SK-N-SH treated with all-trans-retinoic acid at 6 μM for 48 hours (cell line): Measurements from ENCODE around the gene WDR91.

Source experiments
- ATAC-seq: fragments of 200-7000 bp; cut with Tn5 transposase; 3 replicates; pipeline ENCODE4 v1.9.1; 2020; ENCODE audit warnings: mild to moderate bottlenecking, moderate library complexity
- BACH2 ChIP-seq: fragments of 250-450 bp; sonication (Bioruptor Pico); IDR thresholded peaks from 2 replicates; pipeline ENCODE4 v1.9.0; 2021; ENCODE audit warnings: mild to moderate bottlenecking, borderline replicate concordance
- CSDC2 ChIP-seq: fragments of 250-450 bp; sonication (Bioruptor Pico); IDR thresholded peaks from 2 replicates; pipeline ENCODE4 v1.5.0; 2020; ENCODE audit warnings: mild to moderate bottlenecking, moderate library complexity
- ESRRG ChIP-seq: fragments of 250-450 bp; sonication (Bioruptor Pico); IDR thresholded peaks from 2 replicates; pipeline ENCODE4 v1.6.1; 2021; ENCODE audit warnings: mild to moderate bottlenecking
- GLIS3 ChIP-seq: fragments of 250-450 bp; sonication (Bioruptor Pico); IDR thresholded peaks from 2 replicates; pipeline ENCODE4 v1.5.0; 2020; ENCODE audit warnings: mild to moderate bottlenecking, moderate library complexity
- ISL1 ChIP-seq: fragments of 250-450 bp; sonication (Bioruptor Pico); IDR thresholded peaks from 2 replicates; pipeline ENCODE4 v2.1.2; 2022; ENCODE audit warnings: mild to moderate bottlenecking, moderate library complexity
- OSR1 ChIP-seq: fragments of 250-450 bp; sonication (Bioruptor Pico); IDR thresholded peaks from 2 replicates; pipeline ENCODE4 v1.8.0; 2022; ENCODE audit warnings: moderate library complexity, mild to moderate bottlenecking, inconsistent platforms
- PPARA ChIP-seq: fragments of 250-450 bp; sonication (Bioruptor Pico); IDR thresholded peaks from 2 replicates; pipeline ENCODE4 v1.5.0; 2020; ENCODE audit warnings: mild to moderate bottlenecking, borderline replicate concordance
- RARB ChIP-seq: fragments of 250-450 bp; sonication (Bioruptor Pico); IDR thresholded peaks from 2 replicates; pipeline ENCODE4 v1.8.0; 2021; ENCODE audit warnings: mild to moderate bottlenecking, moderate library complexity
- SNAI2 ChIP-seq: fragments of 250-450 bp; sonication (Bioruptor Pico); IDR thresholded peaks from 2 replicates; pipeline ENCODE4 v1.5.0; 2020; ENCODE audit warnings: mild to moderate bottlenecking, moderate library complexity
- TCF4 ChIP-seq: fragments of 250-450 bp; sonication (Bioruptor Pico); IDR thresholded peaks from 2 replicates; pipeline ENCODE4 v1.8.0; 2021; ENCODE audit warnings: mild to moderate bottlenecking, moderate library complexity, borderline replicate concordance
- TOX ChIP-seq: fragments of 250-450 bp; sonication (Bioruptor Pico); IDR thresholded peaks from 2 replicates; pipeline ENCODE4 v1.8.0; 2021; ENCODE audit warnings: mild to moderate bottlenecking, moderate library complexity, borderline replicate concordance
- TSHZ2 ChIP-seq: fragments of 250-450 bp; sonication (Bioruptor Pico); IDR thresholded peaks from 2 replicates; pipeline ENCODE4 v1.5.0; 2020; ENCODE audit warnings: mild to moderate bottlenecking, moderate library complexity
- ZC3H10 ChIP-seq: fragments of 250-450 bp; sonication (Bioruptor Pico); IDR thresholded peaks from 2 replicates; pipeline ENCODE4 v1.5.1; 2021; ENCODE audit warnings: mild to moderate bottlenecking, moderate library complexity
- ZFP3 ChIP-seq: fragments of 250-450 bp; sonication (Bioruptor Pico); IDR thresholded peaks from 2 replicates; pipeline ENCODE4 v1.5.0; 2020; ENCODE audit warnings: mild to moderate bottlenecking, moderate library complexity
- ZFP30 ChIP-seq: fragments of 450-650 bp; formaldehyde crosslinking; IDR thresholded peaks from 2 replicates; pipeline ENCODE4 v1.5.0; 2022; ENCODE audit warnings: mild to moderate bottlenecking, moderate library complexity
- ZNF565 ChIP-seq: fragments of 450-650 bp; formaldehyde crosslinking; conservative IDR thresholded peaks from 2 replicates; pipeline ENCODE4 v1.5.0; 2020; ENCODE audit warnings: low read depth, mild to moderate bottlenecking, moderate library complexity
- ZNF70 ChIP-seq: fragments of 450-650 bp; formaldehyde crosslinking; IDR thresholded peaks from 2 replicates; pipeline ENCODE4 v1.5.0; 2020; ENCODE audit warnings: mild to moderate bottlenecking, moderate library complexity
- ZNF8 ChIP-seq: fragments of 450-650 bp; formaldehyde crosslinking; IDR thresholded peaks from 2 replicates; pipeline ENCODE4 v1.5.0; 2020; ENCODE audit warnings: mild to moderate bottlenecking, moderate library complexity
- TF ChIP-seq, protein P1 (sequence below): fragments of 250-450 bp; sonication (Bioruptor Pico); IDR thresholded peaks from 2 replicates; pipeline ENCODE4 v1.5.1; 2021; ENCODE audit warnings: mild to moderate bottlenecking, moderate library complexity
- TF ChIP-seq, protein P2 (sequence below): fragments of 250-450 bp; sonication (Bioruptor Pico); IDR thresholded peaks from 2 replicates; pipeline ENCODE4 v1.5.1; 2020; ENCODE audit warnings: low read depth, mild to moderate bottlenecking, moderate library complexity
- TF ChIP-seq, protein P3 (sequence below): fragments of 250-450 bp; sonication (Bioruptor Pico); IDR thresholded peaks from 2 replicates; pipeline ENCODE4 v1.8.0; 2020; ENCODE audit warnings: mild to moderate bottlenecking, moderate library complexity, borderline replicate concordance

Gene WDR91

GRCh38 chr7:135188298-135188984 lies 22.9 kb downstream of the WDR91 start:
- no peak for ATAC-seq

GRCh38 chr7:135186841-135187253 lies 24.5 kb downstream of the WDR91 start:
- ATAC-seq = no peak
- no peak for TF ChIP-seq ZNF8 (CRISPR knock-in tag)
- TF ChIP-seq TCF4 (CRISPR knock-in tag) = no peak
- no peak for TF ChIP-seq ZC3H10 (CRISPR knock-in tag)
- TF ChIP-seq, protein P1, sequence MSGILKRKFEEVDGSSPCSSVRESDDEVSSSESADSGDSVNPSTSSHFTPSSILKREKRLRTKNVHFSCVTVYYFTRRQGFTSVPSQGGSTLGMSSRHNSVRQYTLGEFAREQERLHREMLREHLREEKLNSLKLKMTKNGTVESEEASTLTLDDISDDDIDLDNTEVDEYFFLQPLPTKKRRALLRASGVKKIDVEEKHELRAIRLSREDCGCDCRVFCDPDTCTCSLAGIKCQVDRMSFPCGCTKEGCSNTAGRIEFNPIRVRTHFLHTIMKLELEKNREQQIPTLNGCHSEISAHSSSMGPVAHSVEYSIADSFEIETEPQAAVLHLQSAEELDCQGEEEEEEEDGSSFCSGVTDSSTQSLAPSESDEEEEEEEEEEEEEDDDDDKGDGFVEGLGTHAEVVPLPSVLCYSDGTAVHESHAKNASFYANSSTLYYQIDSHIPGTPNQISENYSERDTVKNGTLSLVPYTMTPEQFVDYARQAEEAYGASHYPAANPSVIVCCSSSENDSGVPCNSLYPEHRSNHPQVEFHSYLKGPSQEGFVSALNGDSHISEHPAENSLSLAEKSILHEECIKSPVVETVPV (CRISPR knock-in tag) = no peak
- TF ChIP-seq, protein P2, sequence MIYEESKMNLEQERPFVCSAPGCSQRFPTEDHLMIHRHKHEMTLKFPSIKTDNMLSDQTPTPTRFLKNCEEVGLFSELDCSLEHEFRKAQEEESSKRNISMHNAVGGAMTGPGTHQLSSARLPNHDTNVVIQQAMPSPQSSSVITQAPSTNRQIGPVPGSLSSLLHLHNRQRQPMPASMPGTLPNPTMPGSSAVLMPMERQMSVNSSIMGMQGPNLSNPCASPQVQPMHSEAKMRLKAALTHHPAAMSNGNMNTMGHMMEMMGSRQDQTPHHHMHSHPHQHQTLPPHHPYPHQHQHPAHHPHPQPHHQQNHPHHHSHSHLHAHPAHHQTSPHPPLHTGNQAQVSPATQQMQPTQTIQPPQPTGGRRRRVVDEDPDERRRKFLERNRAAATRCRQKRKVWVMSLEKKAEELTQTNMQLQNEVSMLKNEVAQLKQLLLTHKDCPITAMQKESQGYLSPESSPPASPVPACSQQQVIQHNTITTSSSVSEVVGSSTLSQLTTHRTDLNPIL (CRISPR knock-in tag) = no peak
- TF ChIP-seq RARB (CRISPR knock-in tag) = no peak
- no peak for TF ChIP-seq TOX
- TF ChIP-seq BACH2 (CRISPR knock-in tag) = no peak
- no peak for TF ChIP-seq GLIS3 (CRISPR knock-in tag)
- no peak for TF ChIP-seq CSDC2 (CRISPR knock-in tag)
- no peak for TF ChIP-seq PPARA
- TF ChIP-seq ISL1 (CRISPR knock-in tag) = no peak

More at GRCh38 chr7:135188298-135188984, 22.9 kb downstream of the WDR91 start:
- TF ChIP-seq GLIS3 (CRISPR knock-in tag) = no peak
- no peak for TF ChIP-seq ZNF8 (CRISPR knock-in tag)
- TF ChIP-seq PPARA = no peak
- TF ChIP-seq, protein P2 (CRISPR knock-in tag) = no peak
- TF ChIP-seq, protein P3, sequence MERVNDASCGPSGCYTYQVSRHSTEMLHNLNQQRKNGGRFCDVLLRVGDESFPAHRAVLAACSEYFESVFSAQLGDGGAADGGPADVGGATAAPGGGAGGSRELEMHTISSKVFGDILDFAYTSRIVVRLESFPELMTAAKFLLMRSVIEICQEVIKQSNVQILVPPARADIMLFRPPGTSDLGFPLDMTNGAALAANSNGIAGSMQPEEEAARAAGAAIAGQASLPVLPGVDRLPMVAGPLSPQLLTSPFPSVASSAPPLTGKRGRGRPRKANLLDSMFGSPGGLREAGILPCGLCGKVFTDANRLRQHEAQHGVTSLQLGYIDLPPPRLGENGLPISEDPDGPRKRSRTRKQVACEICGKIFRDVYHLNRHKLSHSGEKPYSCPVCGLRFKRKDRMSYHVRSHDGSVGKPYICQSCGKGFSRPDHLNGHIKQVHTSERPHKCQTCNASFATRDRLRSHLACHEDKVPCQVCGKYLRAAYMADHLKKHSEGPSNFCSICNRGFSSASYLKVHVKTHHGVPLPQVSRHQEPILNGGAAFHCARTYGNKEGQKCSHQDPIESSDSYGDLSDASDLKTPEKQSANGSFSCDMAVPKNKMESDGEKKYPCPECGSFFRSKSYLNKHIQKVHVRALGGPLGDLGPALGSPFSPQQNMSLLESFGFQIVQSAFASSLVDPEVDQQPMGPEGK (CRISPR knock-in tag) = no peak
- TF ChIP-seq ZFP3 (CRISPR knock-in tag) = no peak
- no peak for TF ChIP-seq ESRRG (CRISPR knock-in tag)
- TF ChIP-seq TSHZ2 (CRISPR knock-in tag) = no peak
- TF ChIP-seq SNAI2 = no peak
- no peak for TF ChIP-seq TCF4 (CRISPR knock-in tag)
- no peak for TF ChIP-seq TOX
- TF ChIP-seq OSR1 (CRISPR knock-in tag) = no peak
- no peak for TF ChIP-seq RARB (CRISPR knock-in tag)
- TF ChIP-seq BACH2 (CRISPR knock-in tag) = no peak
- no peak for TF ChIP-seq ZNF565
- no peak for TF ChIP-seq CSDC2 (CRISPR knock-in tag)
- no peak for TF ChIP-seq ZFP30
- TF ChIP-seq ISL1 (CRISPR knock-in tag) = no peak
- no peak for TF ChIP-seq ZNF70 (CRISPR knock-in tag)
- TF ChIP-seq, protein P1 (CRISPR knock-in tag) = no peak
